GF-D8 (cell line): Measurements from ENCODE around the gene INPP5A.
"Not testable (repeated sequence)": the region's sequence is repeated elsewhere in the genome, so short reads cannot be mapped to it uniquely, and the experiment has no call there.

ENCODE experiments used
- DNase-seq: peaks from one replicate; lab custom pipeline; 2025; lab: John Stamatoyannopoulos, UW

INPP5A gene

DNA sequence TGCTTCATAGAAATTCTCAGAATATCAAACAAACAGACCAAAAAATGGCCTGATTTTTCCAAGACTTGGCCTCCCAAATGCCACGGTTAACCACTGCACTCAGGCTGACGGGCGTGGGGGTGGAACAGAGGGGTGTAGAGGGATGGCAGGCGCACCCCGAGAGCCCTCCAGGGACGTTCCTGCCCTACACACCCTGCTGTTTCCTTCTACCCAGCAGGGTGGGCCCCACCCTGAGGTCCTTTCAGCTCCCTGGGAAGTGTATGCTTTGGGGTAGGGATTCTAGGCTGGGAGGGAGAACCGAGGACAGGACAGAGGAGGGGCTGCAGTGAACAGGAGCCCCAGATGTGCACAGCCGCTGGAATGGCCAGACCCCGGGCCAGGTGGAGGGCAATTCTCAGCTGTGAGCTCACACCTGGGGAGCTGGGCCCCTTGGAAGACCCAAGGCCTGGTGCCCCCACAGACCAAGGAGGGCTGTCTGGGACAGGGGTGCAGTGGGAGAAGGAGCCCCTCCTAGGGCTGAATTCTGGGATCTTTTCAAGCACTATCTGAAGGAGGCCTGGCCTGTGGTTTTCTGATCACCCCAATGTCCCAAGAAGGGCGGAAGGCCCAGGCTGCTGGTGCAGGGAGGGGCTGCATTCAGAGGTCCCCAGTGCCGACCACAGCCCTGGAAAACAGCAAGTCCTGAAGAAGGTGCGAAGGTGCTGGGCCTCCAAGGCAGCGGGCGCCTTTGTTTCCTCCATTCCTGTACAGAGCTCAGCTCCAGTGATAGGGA, 32.9 kb upstream of the INPP5A start:
- DNase-seq, result no peak

GRCh38 chr10:132505546-132505945, 32.0 kb upstream of the INPP5A start:
- not testable (repeated sequence) for DNase-seq

GRCh38 chr10:132506711-132507408, 30.7 kb upstream of the INPP5A start:
- no peak for DNase-seq

DNA sequence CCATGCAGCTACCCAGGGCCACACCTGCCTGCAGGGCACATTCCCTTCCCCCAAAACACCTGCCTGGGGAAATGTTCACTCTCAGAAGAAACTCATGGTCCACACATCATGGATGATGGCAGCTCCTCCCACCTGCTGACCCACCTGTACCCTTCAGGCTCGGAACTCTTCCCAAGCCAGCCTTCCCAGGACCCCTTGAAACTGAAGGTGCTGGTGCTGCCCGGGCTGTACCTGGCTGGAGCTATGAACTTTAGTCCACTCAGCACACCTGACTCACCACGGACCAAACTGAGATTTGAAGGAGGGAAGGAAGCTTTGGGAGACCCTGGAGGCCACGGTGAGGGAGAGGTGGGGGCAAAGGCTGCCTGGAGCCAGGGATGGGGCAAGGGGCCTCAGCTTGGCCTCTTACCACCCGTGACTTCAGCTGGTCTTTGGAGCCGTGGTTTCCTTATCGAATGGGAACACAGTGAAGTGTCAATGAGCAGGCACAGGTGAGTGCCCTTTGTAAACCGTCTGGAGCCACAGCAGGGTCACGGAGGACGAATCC, 30.1 kb upstream of the INPP5A start:
- no peak for DNase-seq

- no peak for DNase-seq
Measured at GRCh38 chr10:132507956-132508490, 29.6 kb upstream of the INPP5A start.

DNA sequence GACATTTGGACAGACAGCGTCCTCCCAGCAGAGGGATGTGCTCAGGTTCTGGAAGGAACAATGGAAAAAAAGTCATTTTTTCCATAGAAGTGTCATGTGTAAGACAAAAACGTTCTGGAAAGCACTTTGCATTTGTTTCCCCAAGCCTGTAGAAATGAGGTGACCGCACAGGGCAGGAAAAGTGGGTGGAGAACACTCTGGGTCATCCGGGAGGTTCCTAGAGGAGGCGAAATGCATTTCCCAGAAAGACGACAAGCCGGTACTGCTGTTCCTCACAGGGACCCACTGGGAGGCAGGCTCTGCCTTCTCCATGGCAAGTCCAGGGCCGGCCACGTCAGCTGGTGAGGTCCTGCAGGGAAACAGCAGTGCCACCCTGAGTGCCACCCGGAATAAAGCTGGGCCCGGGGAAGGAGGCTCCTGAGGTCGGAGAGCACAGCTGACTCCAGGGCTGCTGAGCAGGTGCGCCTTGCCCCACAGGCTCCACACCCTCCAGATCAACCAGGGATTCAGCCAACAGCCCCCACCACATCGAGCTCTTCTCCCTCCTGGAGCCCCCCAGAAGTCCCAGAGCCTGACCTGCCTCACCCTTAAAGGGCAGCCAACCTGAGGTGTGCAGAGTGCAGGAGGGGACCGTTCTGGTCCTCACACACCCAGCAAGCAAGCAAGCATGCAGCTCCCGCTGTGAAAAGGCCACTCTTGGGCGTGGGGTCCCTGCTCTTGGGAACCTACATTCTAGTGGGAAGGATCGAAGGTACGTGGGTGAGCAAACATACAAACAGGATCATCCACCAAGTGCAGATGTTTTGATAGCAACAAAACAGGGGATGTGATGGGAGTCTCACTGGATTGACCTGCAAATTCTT, 28.8 kb upstream of the INPP5A start:
- DNase-seq, result no peak

DNA sequence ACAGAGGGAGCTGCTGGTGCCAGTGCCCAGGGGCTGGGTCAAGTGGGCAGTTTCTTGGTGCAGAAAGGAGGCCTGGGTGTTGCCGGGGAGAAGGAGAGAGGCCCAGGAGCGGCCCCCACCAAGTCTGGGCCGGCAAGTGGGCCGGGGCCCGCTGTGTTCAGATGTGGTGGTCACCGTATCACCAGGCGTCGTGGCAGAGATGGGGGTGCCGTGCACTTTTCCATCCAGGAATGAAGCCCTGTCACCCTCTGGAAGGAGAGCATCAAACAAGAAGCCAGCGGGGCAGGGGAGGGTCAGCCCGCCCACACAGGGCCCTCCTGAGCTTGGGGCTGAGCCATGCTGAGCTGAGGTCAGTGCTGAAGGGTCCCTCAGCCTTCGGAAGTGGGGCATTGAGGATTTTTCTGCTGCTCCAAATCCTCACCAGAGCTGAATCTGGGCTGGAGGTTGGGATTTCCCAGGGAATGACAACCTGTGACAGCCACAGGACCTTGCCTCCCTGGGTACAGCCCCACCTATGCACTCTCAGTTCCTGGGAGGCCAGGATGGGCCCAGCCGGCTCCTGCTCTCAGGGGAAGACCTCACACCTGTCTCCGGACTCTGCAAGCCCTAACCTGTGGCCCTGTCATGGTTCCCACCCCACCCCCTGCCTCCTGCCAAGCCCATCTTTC, 27.9 kb upstream of the INPP5A start:
- no peak for DNase-seq

GRCh38 chr10:132510174-132510611, 27.4 kb upstream of the INPP5A start:
- no peak for DNase-seq

DNA sequence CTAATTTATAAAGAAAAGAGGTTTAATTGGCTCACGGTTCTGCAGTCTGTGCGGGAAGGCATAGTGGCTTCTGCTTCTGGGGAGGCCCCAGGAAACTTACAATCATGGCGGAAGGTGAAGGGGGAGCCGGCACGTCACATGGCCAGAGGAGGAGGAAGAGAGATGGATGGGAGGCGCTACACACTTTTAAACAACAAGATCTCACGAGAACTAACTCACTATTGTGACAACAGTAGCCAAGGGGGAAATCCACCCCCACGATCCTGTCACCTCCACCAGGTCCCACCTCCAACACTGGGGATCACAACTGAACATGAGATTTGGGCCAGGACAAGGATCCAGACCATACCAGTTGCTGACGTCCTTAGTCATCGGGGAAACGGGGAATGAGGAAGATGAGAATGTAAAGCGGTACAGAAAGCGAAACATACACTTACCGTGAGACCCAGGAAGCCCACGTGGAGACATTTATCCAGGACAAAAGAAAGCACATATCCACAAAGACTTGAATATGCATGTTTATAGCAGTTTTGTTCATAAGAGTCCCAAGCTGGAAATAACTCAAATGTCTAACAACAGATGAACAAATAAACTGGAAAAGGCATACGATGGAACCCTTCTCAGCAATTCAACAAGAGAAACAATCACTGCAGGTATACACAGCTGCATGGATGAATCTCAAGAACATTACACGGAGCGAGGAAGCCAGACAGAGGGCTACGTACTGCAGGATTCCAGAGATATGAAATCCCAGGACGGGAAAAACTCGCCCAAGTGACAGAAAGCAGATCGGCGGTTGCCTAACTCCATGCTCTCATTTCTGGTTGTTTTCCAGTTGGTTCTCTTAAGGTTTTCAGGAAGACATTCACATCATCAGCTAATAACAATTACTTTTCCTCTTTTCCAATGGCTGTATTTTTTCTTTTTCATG, 26.2 kb upstream of the INPP5A start:
- DNase-seq, result no peak

DNA sequence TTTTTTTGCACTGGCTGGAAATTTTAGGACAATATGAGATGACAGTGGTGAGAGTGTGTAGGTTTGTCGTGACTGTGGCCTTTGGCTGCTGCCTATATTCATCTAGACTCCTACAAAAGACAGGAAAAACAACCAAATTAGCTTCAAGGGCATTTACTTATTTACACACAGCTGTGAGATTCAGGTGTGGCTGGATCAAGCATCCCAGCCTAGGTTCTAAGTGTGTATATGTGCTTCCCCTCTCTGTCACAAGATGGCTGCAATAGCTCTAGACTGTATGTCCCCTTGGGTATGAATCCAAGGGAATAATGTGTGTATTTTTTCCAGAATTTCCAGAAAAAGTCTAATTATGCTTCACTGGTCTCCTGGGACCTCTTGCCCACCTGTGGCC, 25.5 kb upstream of the INPP5A start:
- DNase-seq, result no peak

DNA sequence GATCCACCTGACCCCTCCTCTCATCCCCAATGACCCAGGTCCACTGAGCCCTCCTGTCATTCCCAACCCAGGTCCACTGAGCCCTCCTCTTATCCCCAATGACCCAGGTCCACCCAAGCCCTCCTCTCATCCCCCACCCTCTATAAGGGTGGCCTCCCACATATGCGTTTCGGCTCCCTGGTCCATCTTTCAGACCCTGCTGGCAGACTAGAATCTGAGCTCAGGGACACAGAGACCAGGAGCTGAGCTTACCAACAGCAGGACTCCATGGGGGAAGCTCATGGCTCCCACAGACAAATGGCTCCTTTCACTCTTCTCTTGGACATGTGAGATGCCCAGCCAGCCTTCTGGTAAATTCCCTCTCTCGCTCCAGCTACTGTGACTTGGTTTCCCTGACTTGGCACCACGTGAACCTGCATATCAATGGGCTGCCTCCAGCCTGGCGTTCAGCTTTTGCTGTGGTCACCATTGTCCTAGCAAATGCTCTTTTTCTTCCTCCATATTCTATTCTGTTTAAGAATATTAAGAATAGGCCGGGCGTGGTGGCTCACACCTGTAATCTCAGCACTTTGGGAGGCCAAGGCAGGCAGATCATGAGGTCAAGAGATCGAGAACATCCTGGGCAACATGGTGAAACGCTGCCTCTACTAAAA, 24.8 kb upstream of the INPP5A start:
- DNase-seq, result no peak

- DNase-seq, result no peak
Measured at GRCh38 chr10:132514821-132515520, 22.6 kb upstream of the INPP5A start.

GRCh38 chr10:132515811-132516726, 21.5 kb upstream of the INPP5A start:
- no peak for DNase-seq

DNA sequence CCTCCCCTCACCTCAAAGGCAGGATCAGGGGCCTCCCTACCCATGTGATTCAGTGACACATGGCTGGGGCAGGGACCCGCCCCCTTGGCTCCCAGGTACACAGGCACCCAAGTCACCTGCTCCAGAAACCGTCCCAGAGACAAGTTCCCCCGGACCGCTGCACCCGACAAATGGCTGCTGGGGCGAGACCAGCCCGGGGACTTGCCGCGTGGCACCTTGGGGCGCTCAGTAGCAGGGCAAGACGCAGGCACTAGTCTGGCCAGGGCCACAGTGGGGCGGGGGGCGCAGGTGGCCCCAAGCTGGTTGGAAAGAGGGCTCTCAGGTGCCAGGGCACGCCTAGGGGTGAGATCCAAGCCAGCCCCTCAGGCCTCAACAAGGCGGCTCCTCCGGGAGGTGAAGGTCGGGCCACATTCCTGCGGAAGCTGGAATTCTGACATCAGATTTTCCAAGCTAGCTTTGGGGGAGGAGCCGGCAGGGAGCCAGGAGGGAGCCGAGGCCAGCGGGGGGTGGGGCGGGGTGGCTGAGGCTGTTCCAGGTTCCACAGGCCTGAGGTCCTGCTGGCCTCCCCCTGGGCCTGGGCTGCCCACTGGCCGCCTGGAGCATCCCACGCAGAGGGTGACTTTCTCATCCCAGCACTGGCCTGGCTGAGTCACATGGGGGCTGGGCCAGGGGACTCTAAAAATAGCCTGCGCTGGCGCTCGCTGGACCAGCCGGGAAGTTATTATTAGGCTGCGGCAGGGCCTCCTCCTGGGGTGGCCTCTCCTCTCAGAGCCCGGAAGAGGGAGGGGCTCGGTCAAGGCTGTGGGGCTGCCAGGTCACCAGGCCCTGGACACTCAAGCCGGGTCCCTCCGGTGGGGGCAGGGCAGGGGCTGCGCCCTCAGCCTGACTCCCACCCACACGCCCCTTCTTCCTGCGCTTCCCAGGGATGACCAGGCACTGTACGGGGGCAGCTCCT, 20.5 kb upstream of the INPP5A start:
- DNase-seq, result no peak

DNA sequence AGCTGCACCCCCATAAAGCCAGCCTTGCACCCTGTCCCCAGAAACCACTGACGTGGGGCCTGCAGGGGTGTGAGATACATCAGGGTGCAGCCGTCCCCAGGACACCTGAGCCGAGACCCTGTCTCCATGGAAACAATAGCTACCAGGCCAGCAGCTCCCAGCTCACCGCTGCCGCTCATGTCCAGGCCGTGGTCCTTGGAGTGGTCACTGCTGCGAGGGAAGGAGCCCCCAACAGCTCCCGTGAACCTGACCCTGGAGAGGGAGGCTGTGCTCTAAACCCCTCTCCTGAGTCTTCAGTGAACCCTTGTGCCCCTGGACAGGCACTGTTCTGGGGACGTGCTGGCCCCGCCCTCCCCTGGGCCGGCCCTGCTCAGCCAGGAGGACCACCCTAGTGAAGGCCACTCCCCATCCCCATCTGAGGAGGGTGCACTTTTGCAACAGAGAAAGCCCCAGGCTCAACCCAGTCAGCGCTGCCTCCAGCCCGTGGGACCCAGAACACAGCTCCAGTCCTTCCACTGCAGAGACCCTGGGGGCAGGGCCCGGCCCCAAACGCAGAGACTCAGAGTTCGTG, 19.6 kb upstream of the INPP5A start:
- DNase-seq, result no peak

DNA sequence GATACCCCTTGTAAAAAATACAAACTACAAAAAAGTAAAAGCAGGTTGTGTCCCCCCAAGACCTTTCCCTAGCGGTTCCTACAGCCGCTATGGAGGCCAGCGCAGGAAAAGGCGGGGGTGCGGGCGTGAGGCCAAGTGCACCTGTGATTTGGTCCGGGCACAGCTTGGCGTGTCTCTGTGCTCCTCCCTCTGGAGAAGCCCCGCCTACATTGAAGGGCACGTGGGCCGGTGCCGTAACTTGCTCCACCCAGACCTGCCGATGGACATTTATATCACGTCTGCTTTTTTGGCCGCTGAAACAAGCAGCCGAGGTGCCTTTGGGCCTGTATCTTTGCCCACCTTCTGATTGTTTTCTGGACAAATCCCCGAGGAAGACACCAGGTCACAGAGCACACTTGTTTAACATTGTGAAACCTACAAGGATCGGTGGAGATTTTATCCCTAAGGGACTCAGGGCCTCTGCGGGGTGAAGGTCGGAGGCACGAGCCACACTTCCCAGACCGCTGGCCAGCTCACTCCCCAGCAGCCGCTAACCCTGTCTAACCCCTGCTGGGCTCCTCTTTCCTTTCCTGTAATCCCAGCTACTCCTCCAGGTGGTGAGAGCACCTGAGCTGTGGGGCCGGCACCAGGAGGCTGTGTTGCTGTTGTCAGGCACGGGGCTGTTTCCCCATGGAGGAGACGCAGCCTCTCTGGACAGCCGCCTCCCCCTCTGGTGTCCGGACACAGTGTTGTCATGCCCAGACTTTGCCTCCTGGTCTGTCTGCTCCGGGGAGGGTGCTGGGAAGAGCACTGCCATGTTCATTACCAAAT, 18.8 kb upstream of the INPP5A start:
- no peak for DNase-seq
